ENCODE data around the gene WASL. TPM values are rescaled to one million over a fixed set of nuclear protein-coding genes. Genes with fewer than 3 reads are reported as not detected.

Gene WASL
- total RNA-seq, 1 donor from 2014 or later: 20.4 TPM

DNA sequence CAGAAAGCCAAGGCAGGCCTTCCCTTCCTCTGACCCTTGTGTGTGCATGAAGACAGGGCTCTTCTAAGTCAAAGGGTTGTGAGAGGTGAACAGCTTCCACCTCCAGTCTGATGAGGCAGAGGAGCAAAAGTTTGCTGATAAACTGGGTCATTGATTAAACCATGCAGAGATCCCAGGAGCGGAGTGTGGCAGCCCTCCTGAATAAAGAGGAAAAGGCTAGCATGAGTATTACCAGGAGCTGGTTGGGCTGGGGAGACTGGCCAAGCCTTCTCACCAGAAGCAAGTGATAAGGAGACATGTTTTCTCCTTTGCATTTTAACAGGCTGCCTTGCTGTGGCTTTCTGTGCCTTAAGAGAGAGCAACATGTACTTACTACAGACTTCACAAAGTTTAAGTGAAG lies 82.9 kb downstream of the WASL start:
- TF ChIP-seq, protein P1, sequence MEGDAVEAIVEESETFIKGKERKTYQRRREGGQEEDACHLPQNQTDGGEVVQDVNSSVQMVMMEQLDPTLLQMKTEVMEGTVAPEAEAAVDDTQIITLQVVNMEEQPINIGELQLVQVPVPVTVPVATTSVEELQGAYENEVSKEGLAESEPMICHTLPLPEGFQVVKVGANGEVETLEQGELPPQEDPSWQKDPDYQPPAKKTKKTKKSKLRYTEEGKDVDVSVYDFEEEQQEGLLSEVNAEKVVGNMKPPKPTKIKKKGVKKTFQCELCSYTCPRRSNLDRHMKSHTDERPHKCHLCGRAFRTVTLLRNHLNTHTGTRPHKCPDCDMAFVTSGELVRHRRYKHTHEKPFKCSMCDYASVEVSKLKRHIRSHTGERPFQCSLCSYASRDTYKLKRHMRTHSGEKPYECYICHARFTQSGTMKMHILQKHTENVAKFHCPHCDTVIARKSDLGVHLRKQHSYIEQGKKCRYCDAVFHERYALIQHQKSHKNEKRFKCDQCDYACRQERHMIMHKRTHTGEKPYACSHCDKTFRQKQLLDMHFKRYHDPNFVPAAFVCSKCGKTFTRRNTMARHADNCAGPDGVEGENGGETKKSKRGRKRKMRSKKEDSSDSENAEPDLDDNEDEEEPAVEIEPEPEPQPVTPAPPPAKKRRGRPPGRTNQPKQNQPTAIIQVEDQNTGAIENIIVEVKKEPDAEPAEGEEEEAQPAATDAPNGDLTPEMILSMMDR (conservative IDR thresholded peaks at IDR 0.05; ENCODE audit: low read depth, low read length): no peak
- H3K4me3 ChIP-seq (ENCODE audit: low read depth, low read length): no peak overlapping the region
- DNase-seq (ENCODE audit: low read depth): no peak

DNA sequence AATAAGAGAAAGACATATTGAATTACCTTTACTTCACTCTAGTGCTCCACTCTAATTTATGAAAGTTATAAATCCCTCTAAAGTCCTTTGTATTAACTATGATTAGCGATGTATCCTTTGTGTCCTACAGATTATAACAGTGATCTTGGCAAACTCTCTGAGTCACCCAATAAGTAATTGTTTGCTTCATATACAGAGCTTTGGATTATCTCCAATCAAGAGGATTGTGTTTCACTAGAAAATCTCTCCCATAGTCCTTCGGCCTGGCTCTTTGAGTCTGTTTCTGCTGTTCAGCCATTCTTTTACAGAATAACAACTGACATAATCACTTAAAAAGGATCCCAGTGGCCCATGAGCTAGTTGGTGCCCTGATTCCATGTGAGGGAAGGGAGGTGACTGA lies 83.6 kb downstream of the WASL start:
- TF ChIP-seq, protein P1 (conservative IDR thresholded peaks at IDR 0.05; ENCODE audit: low read depth, low read length): no peak
- no peak for DNase-seq (ENCODE audit: low read depth)
- no peak overlapping the region for H3K4me3 ChIP-seq (ENCODE audit: low read depth, low read length)

DNA sequence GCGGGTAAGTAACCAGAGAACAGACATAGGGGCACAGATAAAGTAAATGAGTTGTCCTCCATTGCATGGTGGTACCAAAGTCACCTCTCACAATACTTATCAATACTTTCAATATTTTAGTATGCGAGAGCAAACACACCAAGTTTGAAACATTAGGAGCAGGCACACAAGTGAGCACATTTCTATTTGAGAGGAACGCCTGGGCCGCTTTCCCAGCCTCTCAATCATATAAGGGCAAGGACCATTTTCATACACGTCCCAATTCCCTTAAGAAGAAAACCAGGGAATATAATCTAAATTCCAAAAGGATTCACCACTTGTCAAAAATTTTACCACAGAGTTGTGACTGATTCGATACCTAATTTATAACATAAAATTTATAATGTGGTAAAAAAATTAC lies 85.6 kb downstream of the WASL start:
- TF ChIP-seq, protein P1 (conservative IDR thresholded peaks at IDR 0.05; ENCODE audit: low read depth, low read length): no peak

DNA sequence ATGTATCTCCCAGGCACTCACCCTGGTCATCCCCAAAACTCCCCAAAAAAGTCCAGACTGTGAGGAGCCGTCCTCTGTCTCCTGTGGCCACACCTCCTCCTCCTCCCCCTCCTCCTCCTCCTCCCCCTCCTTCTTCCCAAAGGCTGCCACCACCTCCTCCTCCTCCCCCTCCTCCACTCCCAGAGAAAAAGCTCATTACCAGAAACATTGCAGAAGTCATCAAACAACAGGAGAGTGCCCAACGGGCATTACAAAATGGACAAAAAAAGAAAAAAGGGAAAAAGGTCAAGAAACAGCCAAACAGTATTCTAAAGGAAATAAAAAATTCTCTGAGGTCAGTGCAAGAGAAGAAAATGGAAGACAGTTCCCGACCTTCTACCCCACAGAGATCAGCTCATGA lies 86.0 kb downstream of the WASL start:
- H3K4me3 ChIP-seq (ENCODE audit: low read depth, low read length): no peak overlapping the region
- TF ChIP-seq, protein P1 (conservative IDR thresholded peaks at IDR 0.05; ENCODE audit: low read depth, low read length): no peak
- DNase-seq (ENCODE audit: low read depth): no peak

More for the DNA sequence above, 85.6 kb downstream of the WASL start:
- no peak overlapping the region for H3K4me3 ChIP-seq (ENCODE audit: low read depth, low read length)
- no peak for DNase-seq (ENCODE audit: low read depth)

DNA sequence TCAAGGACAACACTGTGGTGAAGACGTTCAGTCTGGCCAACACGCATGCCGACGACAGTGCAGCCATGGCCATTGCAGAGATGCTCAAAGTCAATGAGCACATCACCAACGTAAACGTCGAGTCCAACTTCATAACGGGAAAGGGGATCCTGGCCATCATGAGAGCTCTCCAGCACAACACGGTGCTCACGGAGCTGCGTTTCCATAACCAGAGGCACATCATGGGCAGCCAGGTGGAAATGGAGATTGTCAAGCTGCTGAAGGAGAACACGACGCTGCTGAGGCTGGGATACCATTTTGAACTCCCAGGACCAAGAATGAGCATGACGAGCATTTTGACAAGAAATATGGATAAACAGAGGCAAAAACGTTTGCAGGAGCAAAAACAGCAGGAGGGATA lies 86.5 kb downstream of the WASL start:
- TF ChIP-seq, protein P1 (conservative IDR thresholded peaks at IDR 0.05; ENCODE audit: low read depth, low read length): no peak
- DNase-seq (ENCODE audit: low read depth): no peak

DNA sequence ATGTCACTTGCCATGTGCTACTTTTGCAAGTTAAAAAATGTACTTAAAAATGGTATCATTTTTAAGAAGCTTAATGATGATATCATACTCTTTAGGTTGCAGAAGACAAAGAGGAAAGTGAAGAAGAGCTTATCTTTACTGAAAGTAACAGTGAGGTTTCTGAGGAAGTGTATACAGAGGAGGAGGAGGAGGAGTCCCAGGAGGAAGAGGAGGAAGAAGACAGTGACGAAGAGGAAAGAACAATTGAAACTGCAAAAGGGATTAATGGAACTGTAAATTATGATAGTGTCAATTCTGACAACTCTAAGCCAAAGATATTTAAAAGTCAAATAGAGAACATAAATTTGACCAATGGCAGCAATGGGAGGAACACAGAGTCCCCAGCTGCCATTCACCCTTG lies 87.0 kb downstream of the WASL start:
- TF ChIP-seq, protein P1 (conservative IDR thresholded peaks at IDR 0.05; ENCODE audit: low read depth, low read length): no peak
- no peak for DNase-seq (ENCODE audit: low read depth)
- no peak overlapping the region for H3K4me3 ChIP-seq (ENCODE audit: low read depth, low read length)

More for the DNA sequence above, 86.5 kb downstream of the WASL start:
- H3K4me3 ChIP-seq (ENCODE audit: low read depth, low read length): no peak overlapping the region

DNA sequence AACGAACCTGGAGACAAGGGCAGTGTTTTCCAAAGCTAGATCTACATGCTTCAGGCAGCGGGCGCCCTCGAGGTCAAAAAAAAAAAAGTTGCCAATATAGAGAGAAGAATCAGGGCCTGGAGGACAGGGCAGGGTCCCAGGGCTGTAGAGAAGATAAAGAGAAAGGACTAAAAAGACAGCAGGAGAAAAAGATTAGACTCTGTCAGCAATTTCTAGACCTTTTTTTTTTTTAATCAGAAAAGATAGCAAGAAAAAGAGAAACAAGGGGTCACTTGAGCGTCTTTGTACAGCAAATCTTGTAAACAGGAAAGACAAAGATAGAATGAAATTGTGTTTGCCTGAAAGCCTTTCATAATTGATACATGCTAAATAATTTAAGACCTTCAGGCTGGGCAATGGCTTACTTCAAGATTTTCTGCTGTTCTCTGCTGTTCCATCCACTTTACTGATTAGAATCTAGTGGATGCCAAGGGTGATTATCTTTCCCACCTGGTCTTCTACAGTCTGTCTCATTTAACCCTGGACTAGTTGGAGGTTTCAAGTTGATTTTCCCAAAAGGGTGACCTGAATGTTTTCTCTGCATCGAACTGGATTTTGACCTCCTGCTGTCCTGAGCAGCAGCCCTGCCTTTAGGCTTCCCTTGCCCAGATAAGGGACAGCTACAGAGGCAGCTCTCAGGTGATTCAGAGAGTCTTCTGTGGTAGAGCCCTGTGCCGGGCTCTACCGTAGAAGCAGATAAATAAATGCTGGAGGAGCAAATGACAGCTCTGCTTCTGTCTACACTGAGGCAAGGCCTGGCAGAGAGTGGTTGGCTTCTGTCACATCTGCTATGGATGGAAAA lies 88.1 kb downstream of the WASL start:
- DNase-seq (ENCODE audit: low read depth): no peak
- TF ChIP-seq, protein P1 (conservative IDR thresholded peaks at IDR 0.05; ENCODE audit: low read depth, low read length): no peak
- H3K4me3 ChIP-seq (ENCODE audit: low read depth, low read length): no peak overlapping the region
